Vagina (tissue), 2 donors: ENCODE results near the gene SIX3.
A peak's percentile ranks its signal among the peaks of the same experiment; 100 is the strongest.

Experiments used
- POLR2A ChIP-seq, 2 donors: fragments of 450-650 bp; IDR thresholded peaks; one replicate each; pipeline ENCODE4 v1.6.1; 2017; ENCODE audit warnings: antibody characterized with exemption in 2 of 2, mild to moderate bottlenecking in 2 of 2, moderate library complexity in 2 of 2
- POLR2AphosphoS5 ChIP-seq, 2 donors: sonication (generic); formaldehyde crosslinking; IDR thresholded peaks; one replicate each; pipeline ENCODE4 v1.9.0; 2017; ENCODE audit warnings: antibody characterized with exemption in 2 of 2, mild to moderate bottlenecking in 2 of 2, low read depth in 1 of 2; ENCODE audit not compliant: insufficient read depth in 1 of 2
- TF ChIP-seq, protein P1 (sequence below), 3 experiments: fragments of 450-650 bp in 2 of 3; fragments of 200-600 bp in 1 of 3; sonication (generic) in 1 of 3; IDR thresholded peaks; one replicate each; pipeline ENCODE4 v1.5.1; 2017 to 2019; ENCODE audit warnings: antibody characterized with exemption in 3 of 3, mild to moderate bottlenecking in 2 of 3, moderate library complexity in 2 of 3

GRCh38 chr2:44952143-44952805, 10.8 kb downstream of the SIX3 start:
- TF ChIP-seq POLR2AphosphoS5 (IDR thresholded peaks at IDR 0.05; ENCODE audit: insufficient read depth in 1 of 2, low read depth in 1 of 2) (no peak), POLR2A (IDR thresholded peaks at IDR 0.05) (no peak)
- TF ChIP-seq, protein P1, sequence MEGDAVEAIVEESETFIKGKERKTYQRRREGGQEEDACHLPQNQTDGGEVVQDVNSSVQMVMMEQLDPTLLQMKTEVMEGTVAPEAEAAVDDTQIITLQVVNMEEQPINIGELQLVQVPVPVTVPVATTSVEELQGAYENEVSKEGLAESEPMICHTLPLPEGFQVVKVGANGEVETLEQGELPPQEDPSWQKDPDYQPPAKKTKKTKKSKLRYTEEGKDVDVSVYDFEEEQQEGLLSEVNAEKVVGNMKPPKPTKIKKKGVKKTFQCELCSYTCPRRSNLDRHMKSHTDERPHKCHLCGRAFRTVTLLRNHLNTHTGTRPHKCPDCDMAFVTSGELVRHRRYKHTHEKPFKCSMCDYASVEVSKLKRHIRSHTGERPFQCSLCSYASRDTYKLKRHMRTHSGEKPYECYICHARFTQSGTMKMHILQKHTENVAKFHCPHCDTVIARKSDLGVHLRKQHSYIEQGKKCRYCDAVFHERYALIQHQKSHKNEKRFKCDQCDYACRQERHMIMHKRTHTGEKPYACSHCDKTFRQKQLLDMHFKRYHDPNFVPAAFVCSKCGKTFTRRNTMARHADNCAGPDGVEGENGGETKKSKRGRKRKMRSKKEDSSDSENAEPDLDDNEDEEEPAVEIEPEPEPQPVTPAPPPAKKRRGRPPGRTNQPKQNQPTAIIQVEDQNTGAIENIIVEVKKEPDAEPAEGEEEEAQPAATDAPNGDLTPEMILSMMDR (IDR thresholded peaks at IDR 0.05): peak in 1 of 3 experiments; percentile 20
